ENCODE measurements around the gene GRHL1. TPM values are rescaled to one million over a fixed set of nuclear protein-coding genes. Genes with fewer than 3 reads are reported as not detected.

GRHL1 gene
- polyA plus RNA-seq, 1 of the 3 experiments (the other 2 are of a cell fraction), result 1.0 TPM

DNA sequence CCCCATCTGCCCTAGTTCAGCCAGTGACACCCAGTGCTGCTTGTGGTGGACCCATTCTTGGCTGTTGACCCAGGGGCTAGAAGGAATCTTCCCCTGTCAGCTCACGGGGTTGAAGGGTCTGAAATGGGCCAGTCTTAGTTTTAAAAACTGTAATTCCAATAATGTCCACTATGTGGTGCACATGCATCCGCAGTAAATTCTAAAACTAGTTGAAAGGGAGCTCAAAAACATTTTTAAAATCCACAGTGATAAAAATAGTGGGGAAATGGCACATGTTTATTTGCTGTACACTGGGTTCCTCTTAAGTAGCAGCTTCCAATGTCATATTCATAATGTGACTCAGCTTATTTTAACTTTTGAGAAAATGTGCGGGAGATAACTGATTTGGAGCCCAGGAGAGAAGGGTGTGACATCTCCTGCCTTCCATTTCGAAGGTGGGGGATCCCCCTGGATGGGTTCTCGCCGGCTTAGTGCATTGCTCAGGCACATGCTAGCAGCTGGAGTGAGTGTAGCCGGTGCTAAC is 32.8 kb downstream of the GRHL1 start:
- DNase-seq, result peak; percentile 78
- no peaks in the 10 kb centered on the region for H3K79me2 ChIP-seq (ENCODE audit: insufficient read depth)
- H2AFZ ChIP-seq (ENCODE audit: low read depth), result no peak overlapping the region
- H3K36me3 ChIP-seq (replicated peaks in 1 of 2; ENCODE audit: control insufficient read depth in 1 of 2, insufficient read depth in 2 of 2, low read length in 1 of 2), result no peaks in the 10 kb centered on the region
- peaks cover 31% of the 10 kb centered on the region for H3F3A ChIP-seq (replicated peaks; ENCODE audit: insufficient read depth)
- peaks cover 22 to 25% of the 10 kb centered on the region in 2 experiments for H3K4me1 ChIP-seq (ENCODE audit: control insufficient read depth in 1 of 2, insufficient read depth in 2 of 2, low read depth in 1 of 2, low read length in 1 of 2)
- POLR2A ChIA-PET, result interaction anchor here (1.0 kb wide), 1 partner anchor 65 kb away, joined by 8 read pairs; no protein-coding TSS in a partner anchor
- no peaks in the 10 kb centered on the region for H3K9me3 ChIP-seq
- CTCF ChIA-PET, result interaction anchor here (0.6 to 10.8 kb wide), 81 partner anchors 9 to 749 kb away, joined by 3 to 357 read pairs (median 4); partner anchors contain the start of genes GRHL1, KLF11 and TAF1B
- no peak overlapping the region for H3K4me3 ChIP-seq (ENCODE audit: low read depth in 2 of 2, low read length in 1 of 2)
- 51% methylated on average over 7 of the region's 7 CpGs for WGBS (ENCODE audit: low lambda C conversion rate)
- no peaks in the 10 kb centered on the region for H3K27me3 ChIP-seq (ENCODE audit: insufficient read depth)
- H3K9me2 ChIP-seq, result no peaks in the 10 kb centered on the region
- no peak overlapping the region for H3K9ac ChIP-seq
- H3K27ac ChIP-seq (ENCODE audit: low read depth in 2 of 2, low read length in 1 of 2), result no peak overlapping the region
- H3K4me2 ChIP-seq, result no peak overlapping the region
- no peaks in the 10 kb centered on the region for H4K20me1 ChIP-seq (ENCODE audit: insufficient read depth)
- TF ChIP-seq, protein P1, sequence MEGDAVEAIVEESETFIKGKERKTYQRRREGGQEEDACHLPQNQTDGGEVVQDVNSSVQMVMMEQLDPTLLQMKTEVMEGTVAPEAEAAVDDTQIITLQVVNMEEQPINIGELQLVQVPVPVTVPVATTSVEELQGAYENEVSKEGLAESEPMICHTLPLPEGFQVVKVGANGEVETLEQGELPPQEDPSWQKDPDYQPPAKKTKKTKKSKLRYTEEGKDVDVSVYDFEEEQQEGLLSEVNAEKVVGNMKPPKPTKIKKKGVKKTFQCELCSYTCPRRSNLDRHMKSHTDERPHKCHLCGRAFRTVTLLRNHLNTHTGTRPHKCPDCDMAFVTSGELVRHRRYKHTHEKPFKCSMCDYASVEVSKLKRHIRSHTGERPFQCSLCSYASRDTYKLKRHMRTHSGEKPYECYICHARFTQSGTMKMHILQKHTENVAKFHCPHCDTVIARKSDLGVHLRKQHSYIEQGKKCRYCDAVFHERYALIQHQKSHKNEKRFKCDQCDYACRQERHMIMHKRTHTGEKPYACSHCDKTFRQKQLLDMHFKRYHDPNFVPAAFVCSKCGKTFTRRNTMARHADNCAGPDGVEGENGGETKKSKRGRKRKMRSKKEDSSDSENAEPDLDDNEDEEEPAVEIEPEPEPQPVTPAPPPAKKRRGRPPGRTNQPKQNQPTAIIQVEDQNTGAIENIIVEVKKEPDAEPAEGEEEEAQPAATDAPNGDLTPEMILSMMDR (IDR thresholded peaks at IDR 0.05), result peak; percentile 93
- peak; percentile 63 for TF ChIP-seq SMC3 (IDR thresholded peaks at IDR 0.05; ENCODE audit: low read depth, low read length)
- TF ChIP-seq USF2 (IDR thresholded peaks at IDR 0.05; ENCODE audit: borderline replicate concordance, low read depth, low read length), result no peak
- no peak for TF ChIP-seq JUND (IDR thresholded peaks at IDR 0.05)
- TF ChIP-seq FOSL2 (IDR thresholded peaks at IDR 0.05; ENCODE audit: borderline replicate concordance, low read depth), result no peak
- no peak for TF ChIP-seq PBX3 (IDR thresholded peaks at IDR 0.05)
- no peak for TF ChIP-seq FOXM1 (IDR thresholded peaks at IDR 0.05; ENCODE audit: low read depth)
- no peak for TF ChIP-seq USF1 (IDR thresholded peaks at IDR 0.05; ENCODE audit: borderline replicate concordance, low read depth)
- TF ChIP-seq SIN3A (IDR thresholded peaks at IDR 0.05; ENCODE audit: borderline replicate concordance, low read depth, low read length), result no peak
- 0 out of 2 replicates have a peak, but pooled peaks have one; percentile 14 for TF ChIP-seq RCOR1 (IDR thresholded peaks at IDR 0.05; ENCODE audit: low read length)
- TF ChIP-seq NFIC (IDR thresholded peaks at IDR 0.05; ENCODE audit: borderline replicate concordance), result no peak
- TF ChIP-seq NRF1 (IDR thresholded peaks at IDR 0.05; ENCODE audit: low read depth, low read length), result no peak
- no peak for TF ChIP-seq GATA2 (CRISPR knock-in tag; IDR thresholded peaks at IDR 0.05)
- TF ChIP-seq TAF1 (IDR thresholded peaks at IDR 0.05; ENCODE audit: borderline replicate concordance, low read depth, low read length), result no peak
- TF ChIP-seq ZBTB33 (IDR thresholded peaks at IDR 0.05; ENCODE audit: borderline replicate concordance, low read depth), result no peak
- TF ChIP-seq YY1 (IDR thresholded peaks at IDR 0.05; ENCODE audit: low read depth), result no peak
- TF ChIP-seq POLR2AphosphoS5 (IDR thresholded peaks at IDR 0.05; ENCODE audit: low read depth, low read length), result no peak
- no peak for TF ChIP-seq FOXJ3 (CRISPR knock-in tag; IDR thresholded peaks at IDR 0.05)
- TF ChIP-seq, protein P2, sequence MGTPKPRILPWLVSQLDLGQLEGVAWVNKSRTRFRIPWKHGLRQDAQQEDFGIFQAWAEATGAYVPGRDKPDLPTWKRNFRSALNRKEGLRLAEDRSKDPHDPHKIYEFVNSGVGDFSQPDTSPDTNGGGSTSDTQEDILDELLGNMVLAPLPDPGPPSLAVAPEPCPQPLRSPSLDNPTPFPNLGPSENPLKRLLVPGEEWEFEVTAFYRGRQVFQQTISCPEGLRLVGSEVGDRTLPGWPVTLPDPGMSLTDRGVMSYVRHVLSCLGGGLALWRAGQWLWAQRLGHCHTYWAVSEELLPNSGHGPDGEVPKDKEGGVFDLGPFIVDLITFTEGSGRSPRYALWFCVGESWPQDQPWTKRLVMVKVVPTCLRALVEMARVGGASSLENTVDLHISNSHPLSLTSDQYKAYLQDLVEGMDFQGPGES (IDR thresholded peaks at IDR 0.05; ENCODE audit: low read depth, low read length), result no peak
- TF ChIP-seq RFX5 (IDR thresholded peaks at IDR 0.05; ENCODE audit: low read length), result no peak
- TF ChIP-seq EZH2phosphoT487 (IDR thresholded peaks at IDR 0.05; ENCODE audit: borderline replicate concordance, low read depth), result no peak
- no peak for TF ChIP-seq CHD2 (IDR thresholded peaks at IDR 0.05; ENCODE audit: low read length, partially characterized antibody)
- no peak for TF ChIP-seq MEF2A (IDR thresholded peaks at IDR 0.05; ENCODE audit: borderline replicate concordance, low read depth)
- TF ChIP-seq RAD21 (IDR thresholded peaks at IDR 0.05; ENCODE audit: low read length), result peak; percentile 89
- TF ChIP-seq GABPA (IDR thresholded peaks at IDR 0.05; ENCODE audit: low read depth), result no peak
- TF ChIP-seq TCF12 (IDR thresholded peaks at IDR 0.05), result no peak

All from SK-N-SH (cell line).